Measurements from ENCODE around the gene THOC3. TPM values are rescaled to one million over a fixed set of nuclear protein-coding genes. Genes with fewer than 3 reads are reported as not detected.
A peak's percentile ranks its signal among the peaks of the same experiment; 100 is the strongest.
"Not testable (repeated sequence)": the region's sequence is repeated elsewhere in the genome, so short reads cannot be mapped to it uniquely, and the experiment has no call there.

Gene THOC3
- total and polyA plus RNA-seq, 2 of the 8 experiments (the other 6 are each of a cell fraction or from before 2014, with no cell fraction given), result 60.2 to 82.7 TPM

DNA sequence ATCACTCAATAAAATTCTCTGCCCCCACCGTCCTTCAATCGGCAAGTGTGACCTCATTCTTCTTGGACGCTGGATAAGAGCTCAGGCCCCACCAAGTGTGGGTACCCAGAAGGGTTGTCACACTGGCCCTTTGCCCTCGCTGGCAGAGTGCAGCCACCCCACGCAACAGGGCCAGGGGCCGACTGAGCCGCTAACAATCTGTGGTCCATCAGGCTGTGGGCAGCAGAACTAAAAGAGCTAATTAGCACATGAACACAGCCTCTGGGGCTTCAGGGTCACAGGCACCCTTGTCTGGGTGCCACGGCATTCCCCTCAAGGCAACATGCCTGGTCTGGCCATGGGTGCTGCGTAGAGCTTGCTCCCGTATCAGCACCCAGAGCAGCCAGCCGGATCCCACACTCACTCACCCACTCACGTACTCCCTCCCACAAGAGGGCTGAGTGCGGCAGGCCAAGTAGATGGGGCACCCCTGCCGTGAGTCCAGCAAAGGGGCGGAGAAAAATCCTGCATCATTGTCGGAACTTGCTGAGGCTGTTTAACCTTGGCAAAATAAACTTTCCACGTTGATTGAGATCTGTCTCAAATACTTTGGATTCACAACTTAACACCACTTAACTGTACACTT, 11.4 kb upstream of the THOC3 start:
- CTCF ChIA-PET (ENCODE audit: partially characterized antibody); H3K18ac ChIP-seq (ENCODE audit: extremely low read depth, low read length); H3K27ac ChIP-seq (ENCODE audit: low read depth, low read length); H3K23me2 ChIP-seq (ENCODE audit: low read depth, low read length); H3K4ac ChIP-seq (replicated peaks; ENCODE audit: insufficient read length, low read depth, low read length); H2BK20ac ChIP-seq (ENCODE audit: low read length); POLR2A ChIA-PET (ENCODE audit: partially characterized antibody); H4K5ac ChIP-seq (ENCODE audit: insufficient read length, low read depth, low read length); H3K27me3 ChIP-seq (replicated peaks in 1 of 4; ENCODE audit: control insufficient read depth in 3 of 4, extremely low read depth in 1 of 4, insufficient read depth in 3 of 4, low read length in 3 of 4); H3K4me3 ChIP-seq (ENCODE audit: extremely low read depth in 1 of 4, insufficient read depth in 2 of 4, low read depth in 3 of 4, low read length in 4 of 4); H3K36me3 ChIP-seq (ENCODE audit: control insufficient read depth in 2 of 4, insufficient read depth in 4 of 4, low read length in 3 of 4); H2BK15ac ChIP-seq (ENCODE audit: low read length); H3K79me2 ChIP-seq (ENCODE audit: control insufficient read depth in 1 of 2, insufficient read depth in 2 of 2, low read length in 2 of 2); H2BK120ac ChIP-seq (replicated peaks; ENCODE audit: low read depth, low read length); H3K14ac ChIP-seq (ENCODE audit: insufficient read length); H4K91ac ChIP-seq (replicated peaks; ENCODE audit: insufficient read length, low read length); H3K23ac ChIP-seq (ENCODE audit: insufficient read length); H3K9me3 ChIP-seq (ENCODE audit: insufficient read depth in 2 of 2, low read depth in 1 of 2, low read length in 1 of 2); H3K9ac ChIP-seq (replicated peaks in 1 of 4; ENCODE audit: extremely low read depth in 1 of 4, low read depth in 3 of 4, low read length in 3 of 4); H4K20me1 ChIP-seq (replicated peaks in 1 of 2; ENCODE audit: control insufficient read depth in 1 of 2, insufficient read depth in 2 of 2, low read length in 2 of 2); H2AFZ ChIP-seq (ENCODE audit: low read length); H3K56ac ChIP-seq (replicated peaks; ENCODE audit: insufficient read length, low read depth, low read length); H2AK5ac ChIP-seq (ENCODE audit: low read depth, low read length); H3K4me2 ChIP-seq (ENCODE audit: insufficient read depth in 1 of 2, low read depth in 2 of 2, low read length in 2 of 2); H2BK5ac ChIP-seq (ENCODE audit: low read depth, low read length); H4K8ac ChIP-seq (ENCODE audit: extremely low read depth, insufficient read depth, low read length); H3K4me1 ChIP-seq (replicated peaks in 1 of 4; ENCODE audit: control insufficient read depth in 3 of 4, insufficient read depth in 4 of 4, low read length in 3 of 4); H3K79me1 ChIP-seq (ENCODE audit: low read depth, low read length); H2BK12ac ChIP-seq (ENCODE audit: low read depth, low read length); DNase-seq (ENCODE audit: low read depth in 1 of 2, low spot score in 2 of 2): not testable (repeated sequence)
- FAIRE-seq, result peak; percentile 69
- 60% methylated on average over 3 of the region's 17 CpGs; no CpG with 5 or more reads in 1 of the 2 experiments for WGBS, 2 experiments (ENCODE audit: extremely low coverage in 1 of 2, insufficient coverage in 1 of 2, insufficient read length in 1 of 2, insufficient replicate concordance in 2 of 2, low coverage in 1 of 2, low lambda C conversion rate in 2 of 2, missing lambda C conversion rate in 1 of 2)

DNA sequence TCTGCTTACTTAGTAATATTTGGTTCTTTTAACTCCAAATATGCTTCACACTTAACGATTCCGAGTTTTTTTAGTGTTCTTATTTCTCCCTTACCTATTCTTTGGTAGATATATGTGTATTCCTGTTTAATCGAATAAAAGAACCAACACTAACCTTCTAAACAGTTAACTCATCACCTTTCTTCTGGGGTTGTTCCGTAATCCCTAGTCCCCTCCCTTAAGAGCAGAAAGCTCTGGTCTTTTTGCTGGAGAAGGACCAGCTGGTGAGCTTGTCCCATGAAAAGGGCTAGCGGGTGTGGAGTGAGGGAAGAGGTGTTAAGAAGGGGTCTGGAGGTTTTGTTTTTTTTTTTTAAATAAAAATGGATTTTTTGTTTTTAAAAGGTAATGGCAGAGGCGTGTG, 266 bp upstream of the THOC3 start:
- H2AK5ac ChIP-seq (ENCODE audit: low read depth, low read length); H2BK12ac ChIP-seq (ENCODE audit: low read depth, low read length); H2BK5ac ChIP-seq (ENCODE audit: low read depth, low read length); H3K27me3 ChIP-seq (replicated peaks in 1 of 4; ENCODE audit: control insufficient read depth in 3 of 4, extremely low read depth in 1 of 4, insufficient read depth in 3 of 4, low read length in 3 of 4); H3K4me1 ChIP-seq (replicated peaks in 1 of 4; ENCODE audit: control insufficient read depth in 3 of 4, insufficient read depth in 4 of 4, low read length in 3 of 4); H3K9me3 ChIP-seq (ENCODE audit: insufficient read depth in 2 of 2, low read depth in 1 of 2, low read length in 1 of 2); H4K8ac ChIP-seq (ENCODE audit: extremely low read depth, insufficient read depth, low read length); H2AFZ ChIP-seq (ENCODE audit: low read length); POLR2A ChIA-PET (ENCODE audit: partially characterized antibody); H3K56ac ChIP-seq (replicated peaks; ENCODE audit: insufficient read length, low read depth, low read length); H3K4ac ChIP-seq (replicated peaks; ENCODE audit: insufficient read length, low read depth, low read length); H2BK20ac ChIP-seq (ENCODE audit: low read length); H2BK120ac ChIP-seq (replicated peaks; ENCODE audit: low read depth, low read length); H4K5ac ChIP-seq (ENCODE audit: insufficient read length, low read depth, low read length); H3K23me2 ChIP-seq (ENCODE audit: low read depth, low read length); FAIRE-seq; H3K79me1 ChIP-seq (ENCODE audit: low read depth, low read length); H3K36me3 ChIP-seq (ENCODE audit: control insufficient read depth in 2 of 4, insufficient read depth in 4 of 4, low read length in 3 of 4); H4K91ac ChIP-seq (replicated peaks; ENCODE audit: insufficient read length, low read length); H3K27ac ChIP-seq (ENCODE audit: low read depth, low read length); DNase-seq (ENCODE audit: low read depth in 1 of 2, low spot score in 2 of 2); H3K79me2 ChIP-seq (ENCODE audit: control insufficient read depth in 1 of 2, insufficient read depth in 2 of 2, low read length in 2 of 2); H3K18ac ChIP-seq (ENCODE audit: extremely low read depth, low read length); H3K23ac ChIP-seq (ENCODE audit: insufficient read length); H4K20me1 ChIP-seq (replicated peaks in 1 of 2; ENCODE audit: control insufficient read depth in 1 of 2, insufficient read depth in 2 of 2, low read length in 2 of 2); H3K9ac ChIP-seq (replicated peaks in 1 of 4; ENCODE audit: extremely low read depth in 1 of 4, low read depth in 3 of 4, low read length in 3 of 4); H2BK15ac ChIP-seq (ENCODE audit: low read length); H3K14ac ChIP-seq (ENCODE audit: insufficient read length); CTCF ChIA-PET (ENCODE audit: partially characterized antibody): not testable (repeated sequence)
- peak overlapping the region in 1 of 2 experiments; percentile 47; a peak in 1 of 4 replicates for H3K4me2 ChIP-seq (ENCODE audit: insufficient read depth in 1 of 2, low read depth in 2 of 2, low read length in 2 of 2)
- peak overlapping the region in 1 of 4 experiments; percentile 62; a peak in 3 of 8 replicates for H3K4me3 ChIP-seq (ENCODE audit: extremely low read depth in 1 of 4, insufficient read depth in 2 of 4, low read depth in 3 of 4, low read length in 4 of 4)
- 14% methylated on average over 3 of the region's 6 CpGs; no CpG with 5 or more reads in 1 of the 2 experiments for WGBS, 2 experiments (ENCODE audit: extremely low coverage in 1 of 2, insufficient coverage in 1 of 2, insufficient read length in 1 of 2, insufficient replicate concordance in 2 of 2, low coverage in 1 of 2, low lambda C conversion rate in 2 of 2, missing lambda C conversion rate in 1 of 2)
